GM11168 (cell line): ENCODE measurements around the gene CD63.

Experiments used
- in situ Hi-C: fragments of 300-500 bp; cut with MboI; formaldehyde crosslinking; loops from one replicate; pipeline ENCODE4 v1.12.0; 2022; ENCODE audit warnings: low sequenced_read_pairs; ENCODE audit not compliant: unreplicated experiment

CD63 gene

DNA sequence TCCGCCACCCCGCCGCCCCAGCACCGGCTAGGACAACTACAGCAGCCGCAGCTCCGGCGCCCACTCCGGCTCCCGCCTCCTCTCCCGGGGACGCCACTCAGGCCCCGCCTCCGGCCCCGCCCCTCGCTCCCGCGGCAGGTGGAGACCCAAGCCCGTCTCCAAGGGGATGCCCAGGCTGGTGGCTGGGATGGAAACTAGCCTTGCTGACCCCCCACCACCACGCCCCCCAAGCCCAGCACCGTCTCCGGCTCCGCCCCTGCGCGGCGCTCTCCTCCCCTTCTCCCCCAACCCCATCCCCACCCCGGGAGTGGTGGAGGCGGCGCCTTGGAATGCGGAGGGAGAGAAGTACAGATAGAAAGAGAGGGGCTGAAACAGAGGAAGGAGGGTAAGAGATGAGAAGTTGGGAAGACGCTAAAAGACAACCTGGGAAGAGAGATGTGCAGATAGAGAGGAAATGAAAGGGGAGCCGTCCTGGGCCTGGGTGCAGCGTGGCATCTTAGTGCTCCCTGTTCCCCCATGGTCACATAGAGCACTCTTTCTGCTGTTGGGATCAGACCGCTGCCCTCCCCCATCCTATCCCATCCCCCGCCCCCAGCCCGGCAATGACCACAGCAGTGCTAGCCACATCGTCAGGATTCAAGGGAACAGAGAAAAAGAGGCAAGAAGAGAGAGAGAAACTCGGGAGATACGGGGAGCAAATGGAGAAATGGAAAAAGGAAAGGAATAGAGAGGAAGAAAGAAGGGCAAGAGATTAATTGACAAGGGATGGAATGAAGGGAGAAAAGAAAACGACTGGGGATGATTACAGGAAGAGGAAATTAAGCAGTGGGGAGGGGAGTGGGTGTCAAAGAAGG is 20.7 kb downstream of the CD63 start, which contains the start of gene ITGA7:
ITGA7 (minus strand) TSS at position 64 of the 854 bp plus-strand sequence. CDS start 222 bp downstream, outside the sequence.
- in situ Hi-C loops = no loop called here

DNA sequence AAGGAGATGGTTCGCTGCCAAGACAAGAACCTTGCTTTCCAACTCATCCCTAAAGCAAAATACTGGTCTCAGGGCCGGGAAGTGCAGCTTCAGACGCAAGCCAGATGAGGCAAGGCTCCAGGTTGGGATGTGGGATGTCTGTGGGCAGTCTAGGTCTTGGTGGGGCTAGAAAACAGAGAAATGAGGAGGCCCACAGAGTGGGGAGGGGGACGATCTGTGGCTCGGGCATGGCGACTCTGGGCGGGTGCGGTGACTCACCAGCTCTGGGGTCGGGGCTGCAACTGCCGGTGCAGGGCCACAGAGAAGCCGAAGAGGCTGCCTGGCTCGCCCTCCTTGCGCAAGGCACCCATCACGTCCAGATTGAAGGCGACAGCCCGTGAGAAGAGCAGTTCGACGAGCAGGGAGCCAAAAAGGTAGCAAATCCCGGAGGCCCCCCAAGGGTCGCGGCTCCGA is 21.6 kb downstream of the CD63 start:
- in situ Hi-C loops = no loop called here

DNA sequence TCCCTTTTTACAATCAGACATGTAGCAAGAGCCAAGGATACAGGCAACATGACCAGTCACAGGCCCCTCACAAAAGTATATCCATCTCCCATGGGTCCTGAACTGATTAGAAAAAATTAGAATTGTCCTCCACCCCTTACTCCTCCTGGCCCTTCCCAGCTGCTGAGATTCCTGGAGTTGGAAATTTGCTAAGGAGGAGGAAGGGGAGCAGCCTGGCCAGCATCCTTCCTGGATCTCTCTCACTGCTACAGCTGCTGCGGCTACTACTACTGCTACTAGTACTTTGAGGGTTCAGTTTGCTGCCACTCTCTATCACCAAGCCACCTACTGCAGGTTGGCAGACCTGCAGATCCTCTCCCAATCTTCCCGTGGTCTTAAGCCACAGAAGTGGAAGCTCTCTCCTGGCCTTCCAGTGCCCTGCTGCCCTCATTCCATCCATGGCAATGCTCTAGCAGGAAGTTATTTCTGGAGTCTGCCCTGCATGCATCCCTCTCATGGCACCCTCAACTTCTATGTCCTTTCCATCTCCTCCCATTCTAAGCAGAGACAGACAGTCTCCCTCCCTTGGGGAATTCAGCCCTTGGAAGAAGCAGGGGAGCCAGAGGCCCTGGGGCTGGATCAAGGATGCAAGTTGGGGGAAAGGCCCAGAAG is 22.1 kb downstream of the CD63 start:
- in situ Hi-C loops = no loop called here

DNA sequence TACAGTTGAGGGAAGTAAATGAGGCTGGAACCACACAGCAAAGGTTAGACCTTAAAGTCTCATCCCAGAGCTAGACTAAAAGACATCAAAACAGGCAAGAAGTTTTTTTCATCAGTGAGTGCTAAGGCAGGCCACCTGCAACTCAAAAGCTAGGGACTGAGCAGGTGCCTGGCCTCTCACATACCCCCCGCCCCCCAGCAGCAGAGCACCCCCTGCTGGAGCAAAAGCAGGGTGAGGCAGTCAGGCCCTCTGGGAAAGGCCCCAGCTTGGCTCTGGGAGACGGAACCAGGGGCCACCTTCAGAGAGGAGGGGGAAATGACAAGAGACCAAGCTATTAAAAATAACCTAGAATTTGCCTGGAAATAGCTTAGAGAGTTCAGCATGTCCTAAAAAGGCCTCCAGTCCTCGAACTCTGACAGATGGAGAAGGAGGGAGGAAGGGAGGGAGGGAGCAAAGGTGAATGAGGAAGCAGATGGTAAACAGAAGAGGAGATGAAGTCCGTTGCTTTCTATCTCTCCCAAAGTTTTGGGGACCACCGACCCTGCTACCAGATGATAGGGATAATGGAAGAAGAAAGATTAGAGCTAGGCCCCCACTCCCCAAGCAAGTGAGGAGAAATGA is 22.9 kb downstream of the CD63 start:
- in situ Hi-C loops = no loop called here

DNA sequence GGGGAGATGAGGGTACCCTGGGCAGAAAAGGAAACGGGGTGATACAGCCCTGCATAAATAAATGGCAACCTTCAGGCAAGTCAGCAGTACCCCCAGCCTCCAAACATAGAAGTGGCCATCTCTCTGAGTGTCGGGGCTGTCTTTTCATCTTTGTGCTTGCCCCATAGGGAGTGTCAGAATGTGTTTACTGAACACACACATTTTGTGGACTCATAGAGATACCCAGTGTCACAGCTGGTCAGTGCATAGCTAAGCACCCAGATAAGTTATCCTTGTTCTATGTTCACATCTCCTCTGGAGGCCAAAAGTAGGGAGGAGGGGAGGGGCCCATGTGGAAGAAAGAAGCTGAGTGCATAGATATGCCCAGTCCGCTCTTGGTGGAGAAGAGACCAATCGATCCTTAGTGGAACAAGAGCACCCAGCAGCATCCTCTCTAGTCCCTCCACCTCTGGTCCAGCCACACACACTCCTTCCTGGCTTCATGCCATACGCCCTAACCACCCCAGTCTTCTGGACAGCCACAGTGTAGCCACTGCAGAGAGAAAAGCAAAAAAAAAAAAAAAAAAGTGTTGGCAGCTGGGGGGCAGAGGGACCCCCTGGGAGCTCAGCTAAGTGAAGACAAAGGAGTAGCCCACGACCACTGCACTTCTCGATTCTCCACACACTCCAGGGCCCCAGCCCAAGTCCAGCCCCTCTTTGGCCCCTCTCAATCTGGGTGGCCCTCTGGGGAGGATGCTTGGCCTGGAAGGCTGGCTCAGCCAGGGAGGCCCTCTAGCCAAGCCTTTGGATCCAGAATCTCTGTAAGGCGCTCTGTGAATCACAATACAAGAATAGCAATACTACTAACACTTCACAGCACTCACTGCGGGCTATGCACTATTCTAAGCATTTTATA is 23.7 kb downstream of the CD63 start:
- in situ Hi-C loops = no loop called here

DNA sequence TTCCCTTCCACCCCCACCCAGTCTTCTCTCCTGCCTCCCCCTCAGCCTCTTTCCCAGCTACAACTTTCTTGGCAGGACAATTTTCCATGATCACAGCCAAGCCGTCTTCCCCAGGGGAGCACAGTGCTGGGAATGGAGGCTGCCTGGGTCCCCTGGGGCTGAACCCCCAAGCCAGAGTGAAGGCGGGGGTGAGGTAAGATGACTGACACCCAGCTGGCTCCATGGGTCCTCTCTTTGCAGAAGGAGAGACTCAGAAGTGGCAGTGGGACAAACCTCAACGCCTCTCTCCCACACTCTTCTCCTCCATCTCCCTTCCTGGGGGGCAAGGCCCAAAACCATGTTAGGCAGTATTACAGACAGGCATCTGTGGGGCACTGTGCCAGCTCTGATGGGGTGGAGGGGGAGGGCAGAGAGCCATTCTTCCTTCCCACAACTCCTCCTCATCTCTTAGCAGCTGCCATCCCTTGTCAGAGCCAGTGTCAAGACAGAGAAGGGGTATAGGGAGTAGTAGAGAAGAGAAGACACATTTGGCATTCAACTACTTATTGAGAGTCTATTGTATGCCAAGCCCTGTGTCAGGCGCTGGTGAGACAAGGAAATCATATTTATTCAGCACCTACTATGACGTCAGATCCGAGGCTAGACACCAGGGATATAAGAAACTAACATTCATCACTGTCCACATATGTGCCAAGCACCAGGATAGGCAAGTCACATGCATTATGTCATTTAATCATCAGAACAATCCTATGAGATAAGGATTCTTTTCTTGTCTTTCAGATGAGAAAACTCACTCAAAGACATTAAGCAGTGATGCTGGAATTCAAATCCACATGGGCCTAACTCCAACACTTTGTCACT is 24.7 kb downstream of the CD63 start:
- in situ Hi-C loops = no loop called here

DNA sequence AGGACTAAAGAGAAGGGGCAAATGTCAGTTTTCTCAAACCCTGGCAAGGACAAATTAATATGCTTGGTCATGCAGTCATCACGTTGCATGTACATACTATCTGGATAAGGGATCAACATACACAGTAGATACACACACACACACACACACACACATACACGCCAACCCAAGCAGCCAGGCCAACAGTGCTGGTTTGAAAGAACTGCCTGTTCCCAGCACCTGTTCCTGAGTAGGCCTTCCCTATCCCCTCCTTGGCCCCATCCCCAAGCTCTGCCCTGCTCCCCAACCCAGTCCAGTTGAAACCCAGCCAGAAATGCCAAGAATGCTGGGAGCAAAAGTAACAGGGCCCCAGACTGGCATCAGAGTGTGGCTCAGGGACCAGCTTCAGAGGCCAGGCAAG is 25.5 kb downstream of the CD63 start:
- in situ Hi-C loops = no loop called here

DNA sequence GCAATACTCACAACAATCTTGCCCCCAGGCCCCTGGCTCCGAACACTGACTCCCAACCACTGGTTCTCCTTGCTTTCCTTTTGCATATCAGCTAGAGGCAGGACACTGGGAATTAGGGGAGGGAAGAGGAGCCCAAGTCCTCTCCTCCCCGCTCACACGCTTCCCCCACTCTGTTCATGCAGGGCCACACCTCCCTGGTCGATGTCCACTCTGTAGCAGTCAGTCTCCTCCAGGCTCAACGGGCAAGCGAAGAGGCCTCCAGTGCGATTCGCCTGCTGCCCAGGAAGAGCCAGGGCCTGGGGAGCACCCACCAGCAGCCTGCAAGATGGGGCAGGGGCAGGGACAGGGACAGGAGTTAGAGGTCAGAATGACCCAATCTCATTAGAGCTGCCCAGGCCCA is 25.9 kb downstream of the CD63 start:
- in situ Hi-C loops = no loop called here

DNA sequence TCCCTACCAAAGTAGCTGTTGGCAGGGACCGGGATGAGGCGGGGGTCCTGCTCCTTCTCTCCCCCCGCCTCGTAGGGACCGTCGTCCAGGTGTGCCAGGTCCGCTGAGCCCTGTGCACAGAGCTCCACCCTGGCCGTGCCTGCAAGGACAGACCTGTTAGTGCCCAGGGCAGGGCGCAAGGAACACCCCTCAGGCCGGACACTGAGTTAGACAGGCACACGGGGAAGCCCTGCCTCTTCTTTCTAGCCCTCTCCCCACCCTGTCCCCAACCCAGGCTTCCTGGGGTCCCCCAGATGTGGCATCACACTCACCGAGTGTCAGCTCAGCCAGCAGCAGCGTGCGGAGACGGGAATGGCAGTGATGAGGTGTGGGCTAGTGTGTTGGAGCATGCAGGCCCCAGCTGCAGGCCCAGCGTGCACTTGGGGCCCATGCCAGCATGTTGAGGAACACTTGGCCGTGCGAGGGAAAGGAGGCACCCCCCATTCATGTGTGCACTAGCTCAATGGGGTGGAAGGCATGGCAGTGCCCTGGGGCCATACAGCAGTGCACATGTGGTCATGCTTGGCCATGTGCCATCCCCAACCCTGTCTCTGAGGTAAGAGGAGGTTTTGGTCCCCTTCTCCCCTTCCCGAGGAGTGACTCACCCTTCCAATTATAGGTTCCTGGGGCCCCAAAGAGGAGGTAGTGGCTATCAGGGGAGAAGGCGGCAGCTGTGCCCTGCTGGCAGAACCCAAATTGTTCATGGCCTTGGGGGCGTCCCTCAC is 28.4 kb downstream of the CD63 start:
- in situ Hi-C loops = no loop called here

DNA sequence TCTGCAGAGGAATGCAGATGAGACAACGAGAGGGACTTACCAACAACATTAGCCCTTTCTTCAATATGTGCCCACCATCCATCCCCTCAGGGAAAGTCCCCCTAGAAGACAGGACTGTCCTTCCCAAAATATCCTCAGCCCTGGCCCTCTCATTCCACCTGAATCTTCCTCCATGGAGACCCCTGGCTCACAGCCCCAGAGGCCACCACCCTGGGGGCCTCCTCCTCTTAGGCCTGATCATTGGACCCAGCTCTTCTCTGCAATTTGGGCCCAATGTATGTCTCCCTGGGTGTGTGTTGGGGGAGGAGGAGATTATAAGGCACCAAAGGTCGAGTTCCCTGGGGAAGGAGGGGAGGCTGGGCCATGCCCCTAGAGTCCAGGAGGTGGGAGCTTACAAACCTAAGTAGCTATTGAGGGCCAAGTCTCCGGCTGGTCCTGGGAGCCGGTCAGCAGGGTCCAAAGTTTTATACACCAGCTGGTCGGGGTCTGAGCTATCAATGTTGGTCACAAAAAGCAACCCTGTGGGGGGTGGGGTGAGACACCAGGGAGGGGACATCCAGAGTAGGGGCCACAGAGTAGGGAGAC is 29.2 kb downstream of the CD63 start:
- in situ Hi-C loops = no loop called here

DNA sequence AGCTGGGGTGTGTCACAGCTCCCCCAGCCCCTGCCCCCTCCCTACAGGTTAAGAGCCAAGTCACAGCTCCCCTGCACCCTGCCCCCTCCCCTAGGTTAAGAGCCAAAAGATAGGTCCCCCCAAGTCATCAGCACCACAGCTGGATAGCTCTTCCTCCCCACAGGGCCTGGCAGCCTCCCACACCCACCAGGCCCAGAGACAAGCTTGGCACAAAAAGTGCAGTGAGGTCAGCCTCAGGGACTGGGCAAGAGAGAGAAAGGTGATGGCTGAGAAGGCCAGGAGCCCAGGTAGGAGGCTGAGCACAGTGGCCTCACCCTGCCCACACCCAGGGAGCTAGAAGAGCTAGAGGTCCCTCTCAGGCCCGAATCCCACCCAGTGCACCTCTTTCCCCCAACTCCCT is 29.8 kb downstream of the CD63 start:
- in situ Hi-C loops = no loop called here

DNA sequence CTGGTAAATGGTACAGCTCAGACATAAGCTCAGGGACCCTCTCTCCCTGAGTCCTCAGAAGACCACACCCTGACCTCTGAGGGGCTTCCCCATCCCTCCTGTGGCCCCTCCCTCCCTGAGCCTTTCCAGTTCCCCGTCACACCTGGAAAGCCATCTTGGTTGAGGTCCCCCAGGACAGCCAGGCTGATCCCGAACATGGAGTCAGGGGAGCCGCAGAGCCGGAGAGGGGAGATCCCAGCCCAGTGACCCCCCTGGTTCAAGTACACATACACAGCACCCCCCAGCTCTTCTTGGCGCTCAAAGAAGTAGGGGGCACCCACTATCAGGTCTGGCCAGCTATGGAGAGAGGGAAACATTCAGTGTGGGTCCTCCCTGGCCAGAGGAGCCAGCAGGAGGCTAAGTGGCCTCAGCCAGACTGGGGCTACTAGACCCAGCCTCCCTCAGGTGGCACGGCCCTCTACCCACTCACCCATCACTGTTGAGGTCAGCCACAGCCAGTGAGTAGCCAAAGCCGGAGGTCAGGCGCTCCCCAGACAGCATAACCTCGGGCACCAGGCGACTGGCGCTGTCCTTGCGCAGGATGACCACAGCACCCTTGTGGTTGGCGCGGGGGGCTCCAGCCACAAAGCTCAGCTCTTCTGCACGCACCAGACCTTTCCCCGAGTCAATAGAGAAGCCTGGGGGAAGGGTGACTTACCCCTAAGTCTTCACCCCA is 30.4 kb downstream of the CD63 start:
- in situ Hi-C loops = no loop called here

DNA sequence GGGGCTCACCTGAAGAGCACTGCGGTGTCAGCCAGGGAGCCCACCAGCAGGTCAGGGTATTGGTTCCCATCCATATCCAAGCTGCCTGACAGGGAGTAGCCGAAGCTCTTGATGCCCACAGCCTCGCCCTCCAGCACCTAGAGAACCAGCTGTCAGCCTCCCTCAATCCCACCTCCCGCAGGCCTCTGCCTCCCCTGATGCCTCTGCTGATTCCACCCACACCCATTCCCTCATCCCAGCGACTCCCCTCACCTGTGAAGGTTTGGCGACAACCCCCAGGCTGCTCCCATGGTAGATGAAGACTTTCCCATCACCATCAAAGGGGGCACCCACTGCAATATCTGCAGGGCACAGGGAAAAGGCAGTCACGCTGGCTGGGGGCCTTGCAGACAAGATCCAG is 31.1 kb downstream of the CD63 start:
- in situ Hi-C loops = no loop called here

DNA sequence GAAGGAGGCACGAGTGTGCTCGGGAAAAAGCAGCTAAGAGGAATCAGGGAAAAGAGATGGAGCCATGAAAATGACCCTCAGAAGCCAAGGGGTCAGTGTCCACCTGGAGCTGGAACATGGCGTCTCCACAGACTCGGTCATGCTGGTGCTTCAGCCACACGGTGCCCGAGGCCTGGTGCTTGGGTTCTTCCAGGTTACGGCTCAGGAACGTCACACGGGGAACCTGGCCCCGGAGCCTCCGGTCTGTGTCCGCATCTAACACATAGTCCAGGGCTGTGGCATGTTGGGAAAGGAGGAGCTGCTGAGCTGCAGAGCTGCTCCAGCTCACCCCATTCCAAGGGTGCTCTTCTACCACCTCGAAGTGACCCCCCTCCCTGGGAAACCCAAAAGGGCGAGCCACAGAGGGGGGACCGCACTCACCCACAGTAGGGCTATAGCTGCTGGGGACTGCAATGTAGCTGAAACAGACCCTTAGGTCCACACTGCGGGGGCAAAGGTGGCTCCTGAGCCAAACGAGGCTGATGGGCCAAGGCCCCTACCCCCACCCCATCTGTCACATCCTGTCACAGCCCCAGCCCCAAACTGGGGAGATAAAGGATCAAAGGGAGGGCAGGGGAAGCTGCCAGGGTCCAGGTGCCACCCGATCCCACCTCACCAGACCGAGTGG is 31.9 kb downstream of the CD63 start:
- in situ Hi-C loops = no loop called here

DNA sequence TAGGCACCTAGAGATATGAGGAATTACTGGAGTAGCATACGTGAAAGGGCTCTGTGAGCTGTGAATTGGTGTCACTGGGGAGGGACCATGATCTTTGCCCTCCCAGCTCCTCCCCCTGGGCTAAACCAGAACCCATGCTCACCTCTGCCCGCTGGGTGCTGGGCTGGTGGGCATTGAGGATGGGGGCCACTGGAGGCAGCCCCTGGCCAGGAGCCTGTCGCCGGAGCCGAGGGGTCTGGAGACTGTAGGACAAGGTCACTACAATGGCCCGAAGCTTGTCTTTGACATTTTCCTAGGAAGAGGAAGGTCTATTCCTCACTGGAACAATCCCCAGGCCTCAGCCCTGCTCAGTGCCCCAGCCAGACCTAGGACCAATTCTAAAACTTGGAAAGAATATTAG is 32.7 kb downstream of the CD63 start:
- in situ Hi-C loops = no loop called here

DNA sequence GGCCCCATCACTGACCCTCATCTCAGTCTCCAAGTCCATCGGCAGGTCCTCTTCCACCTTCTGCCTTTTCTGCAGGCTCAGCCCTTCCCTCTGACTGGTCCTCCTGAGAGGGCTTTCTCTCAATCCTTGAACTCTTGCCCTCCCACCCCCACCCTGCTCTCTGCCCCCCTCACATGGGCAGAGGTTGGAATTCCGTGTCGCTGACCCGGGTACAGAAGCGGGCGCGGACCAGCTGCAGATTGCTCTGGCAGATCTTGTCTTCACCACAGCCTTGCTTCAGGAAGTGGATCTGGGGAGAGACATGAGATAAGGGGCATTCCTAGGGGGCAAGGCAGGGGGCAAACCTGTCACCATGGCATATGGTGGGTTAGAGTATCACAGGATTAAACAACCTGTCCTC is 33.5 kb downstream of the CD63 start:
- in situ Hi-C loops = no loop called here

DNA sequence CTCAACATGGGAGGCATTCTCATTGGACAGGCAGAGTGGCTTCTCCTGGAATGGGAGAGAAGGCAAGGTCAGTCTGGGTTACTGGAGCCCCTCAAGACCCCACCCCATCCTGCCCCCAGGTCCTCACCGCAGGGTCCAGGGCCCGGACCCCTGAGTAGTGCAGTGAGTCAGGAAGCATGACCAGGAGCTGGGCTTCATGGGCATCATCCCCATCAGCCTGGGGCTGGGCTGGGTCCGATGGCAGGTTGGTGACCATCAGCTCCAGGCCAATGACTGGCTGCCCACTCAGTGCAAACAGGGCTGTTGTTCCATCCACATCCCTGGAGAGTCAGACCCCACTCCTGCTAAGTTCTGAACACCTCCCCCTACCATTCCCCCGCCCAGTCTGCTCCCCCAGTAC is 34.2 kb downstream of the CD63 start:
- in situ Hi-C loops = no loop called here
